K562 (cell line): ENCODE results near the gene STK4. TPM values are rescaled to one million over a fixed set of nuclear protein-coding genes. Genes with fewer than 3 reads are reported as not detected.
A peak's percentile ranks its signal among the peaks of the same experiment; 100 is the strongest.

Source experiments
- ATAC-seq: fragments of 200-7000 bp; cut with Tn5 transposase; 3 replicates; pipeline ENCODE4 v1.9.1; 2020; ENCODE audit warnings: moderate library complexity
- BruUV-seq: library from RNA; stranded (reverse); fragments of 400-500 nt; replicated peaks from 2 replicates; lab custom pipeline; 2021; lab: Mats Ljungman, UMichigan
- CTCF ChIA-PET: fragments of 300-600 bp; formaldehyde crosslinking; extraction: SDS; loops from one replicate; lab custom pipeline; 2021; ENCODE audit warnings: low intra/inter-chr PET ratio; lab: Yijun Ruan, JAX
- POLR2A ChIA-PET: fragments of 300-600, 350-650 bp; sonication (Branson Sonifier 250); formaldehyde crosslinking; extraction: SDS; loops from one replicate; lab custom pipeline; 2021; ENCODE audit warnings: antibody characterized with exemption, inconsistent platforms; lab: Yijun Ruan, JAX
- DNase-seq, 4 experiments: peaks; one replicate each; pipeline versions ENCODE4 v3.0.0 to v3.0.0-alpha.2; 2011 to 2018; ENCODE audit warnings: low spot score in 3 of 4, mixed read lengths in 3 of 4; ENCODE audit errors: extremely low read depth in 1 of 4
- FAIRE-seq: peaks from 2 replicates; lab custom pipeline; 2011; peaks lifted over from hg19 to GRCh38; lab: Jason Lieb, UNC
- H2AFZ ChIP-seq: 2 replicates; pipeline ENCODE4 v1.6.0; 2011; ENCODE audit warnings: low read depth, low read length, control low read depth, inconsistent platforms
- H3K27ac ChIP-seq: fragments of 200-600 bp; 3 replicates; pipeline ENCODE4 v1.8.0; 2011; ENCODE audit warnings: low read depth, mild to moderate bottlenecking, control low read depth, inconsistent platforms, low read length, moderate library complexity, mixed read lengths; ENCODE audit errors: extremely low read depth
- H3K27me3 ChIP-seq, 2 experiments: fragments of 300-600 bp in 1 of 2; 2 replicates in 1 of 2; 3 replicates in 1 of 2; pipeline versions ENCODE4 v1.6.0 to v1.8.0; 2011; ENCODE audit warnings: inconsistent platforms in 2 of 2, low read length in 2 of 2, mild to moderate bottlenecking in 1 of 2, mixed read lengths in 1 of 2, moderate library complexity in 1 of 2; ENCODE audit not compliant: control insufficient read depth in 2 of 2, insufficient read depth in 2 of 2
- H3K36me3 ChIP-seq: fragments of 300-600 bp; 3 replicates; pipeline ENCODE4 v1.8.0; 2011; ENCODE audit warnings: mild to moderate bottlenecking, low read length, inconsistent platforms; ENCODE audit not compliant: control insufficient read depth, insufficient read depth
- H3K4me1 ChIP-seq, 2 experiments: fragments of 200-600 bp in 1 of 2; replicated peaks in 1 of 2; 2 replicates in 1 of 2; 3 replicates in 1 of 2; pipeline versions ENCODE4 v1.5.1 to v1.8.0; 2011; ENCODE audit warnings: inconsistent platforms in 2 of 2, low read length in 2 of 2, mild to moderate bottlenecking in 1 of 2, mixed read lengths in 1 of 2, moderate library complexity in 1 of 2; ENCODE audit not compliant: control insufficient read depth in 2 of 2, insufficient read depth in 2 of 2
- H3K4me2 ChIP-seq: 2 replicates; pipeline ENCODE4 v1.6.1; 2011; ENCODE audit warnings: low read length, control low read depth, inconsistent platforms, mixed read lengths; ENCODE audit not compliant: insufficient read depth
- H3K4me3 ChIP-seq: fragments of 200-600 bp; sonication (generic), shearing (Covaris generic); 2 replicates; pipeline ENCODE4 v1.5.1; 2016; ENCODE audit warnings: control low read depth, inconsistent platforms
- H3K79me2 ChIP-seq: fragments of 200-600 bp; 3 replicates; pipeline ENCODE4 v1.8.0; 2011; ENCODE audit warnings: low read length, inconsistent platforms; ENCODE audit not compliant: control insufficient read depth, insufficient read depth
- H3K9ac ChIP-seq, 2 experiments: 2 replicates each; pipeline versions ENCODE4 v1.6.0 to v1.6.1; 2011; ENCODE audit warnings: low read depth in 2 of 2, low read length in 2 of 2, control low read depth in 1 of 2, inconsistent platforms in 1 of 2, mild to moderate bottlenecking in 1 of 2, mixed read lengths in 1 of 2; ENCODE audit not compliant: insufficient read depth in 1 of 2
- H3K9me1 ChIP-seq: one replicate; pipeline ENCODE4 v1.6.0; 2011; ENCODE audit warnings: inconsistent platforms, mild to moderate bottlenecking, low read length, moderate library complexity; ENCODE audit not compliant: control insufficient read depth, insufficient read depth
- H3K9me3 ChIP-seq: replicated peaks from 2 replicates; pipeline ENCODE4 v1.5.1; 2011; ENCODE audit warnings: low read depth, low read length, inconsistent platforms; ENCODE audit not compliant: control insufficient read depth, insufficient read depth
- H4K20me1 ChIP-seq: replicated peaks from 2 replicates; pipeline ENCODE4 v1.6.1; 2011; ENCODE audit warnings: low read length, inconsistent platforms, mixed read lengths; ENCODE audit not compliant: control insufficient read depth, insufficient read depth
- DACH1 ChIP-seq: fragments of 450-650 bp; IDR thresholded peaks from 2 replicates; pipeline ENCODE4 v1.6.1; 2018; ENCODE audit not compliant: partially characterized antibody
- E2F3 ChIP-seq: fragments of 250-450 bp; sonication (Bioruptor Pico); IDR thresholded peaks from 2 replicates; pipeline ENCODE4 v1.4.0; 2020; ENCODE audit warnings: mild to moderate bottlenecking
- FOXJ2 ChIP-seq: fragments of 200-800 bp; sonication (Bioruptor generic); IDR thresholded peaks from 2 replicates; pipeline ENCODE4 v1.6.1; 2016; ENCODE audit warnings: missing genetic modification characterization, missing compliant biosample characterization
- FOXM1 ChIP-seq, 2 experiments: fragments of 450-650 bp in 1 of 2; sonication (generic) in 1 of 2; formaldehyde crosslinking in 1 of 2; IDR thresholded peaks; 2 replicates each; pipeline versions ENCODE4 v1.6.1 to v1.9.0; 2017 to 2022; ENCODE audit warnings: low read depth in 2 of 2, mild to moderate bottlenecking in 2 of 2, missing genetic modification reagents in 1 of 2, moderate library complexity in 1 of 2
- KAT7 ChIP-seq: sonication (generic); formaldehyde crosslinking; IDR thresholded peaks from 2 replicates; pipeline ENCODE4 v1.8.0; 2022; ENCODE audit warnings: missing genetic modification reagents, mild to moderate bottlenecking, borderline replicate concordance
- KDM4B ChIP-seq, 2 experiments: fragments of 450-650 bp in 1 of 2; sonication (generic) in 1 of 2; IDR thresholded peaks; 2 replicates each; pipeline ENCODE4 v1.6.1; 2016 to 2017; ENCODE audit warnings: borderline replicate concordance in 2 of 2, antibody characterized with exemption in 1 of 2, low read depth in 1 of 2, mild to moderate bottlenecking in 1 of 2
- KLF16 ChIP-seq: IDR thresholded peaks from 2 replicates; pipeline ENCODE4 v1.6.1; 2016; ENCODE audit warnings: antibody characterized with exemption
- LARP7 ChIP-seq: fragments of 450-650 bp; IDR thresholded peaks from 2 replicates; pipeline ENCODE4 v1.6.1; 2016
- MAFK ChIP-seq: IDR thresholded peaks from 2 replicates; pipeline ENCODE4 v1.6.1; 2011; ENCODE audit warnings: low read length, improper control_type of control experiment
- MLX ChIP-seq, 2 experiments: fragments of 450-650 bp in 1 of 2; sonication (generic) in 1 of 2; formaldehyde crosslinking; conservative IDR thresholded peaks; 2 replicates each; pipeline versions ENCODE4 v1.4.0 to v1.8.1; 2020 to 2022; ENCODE audit warnings: mild to moderate bottlenecking in 1 of 2, missing genetic modification reagents in 1 of 2
- NCOR1 ChIP-seq: fragments of 450-650 bp; IDR thresholded peaks from 2 replicates; pipeline ENCODE4 v1.6.1; 2016; ENCODE audit warnings: mild to moderate bottlenecking, moderate library complexity
- OTX1 ChIP-seq: fragments of 450-650 bp; formaldehyde crosslinking; IDR thresholded peaks from 2 replicates; pipeline ENCODE4 v1.4.0; 2022; ENCODE audit warnings: mild to moderate bottlenecking
- PHF20 ChIP-seq: fragments of 450-650 bp; IDR thresholded peaks from 2 replicates; pipeline ENCODE4 v1.6.1; 2018; ENCODE audit not compliant: partially characterized antibody
- PTBP1 ChIP-seq: fragments of 200-400 bp; formaldehyde crosslinking; IDR thresholded peaks from 2 replicates; pipeline ENCODE4 v1.6.1; 2017; ENCODE audit warnings: low read depth, low read length
- ZBTB7A ChIP-seq: IDR thresholded peaks from 2 replicates; pipeline ENCODE4 v1.6.1; 2011; ENCODE audit warnings: low read depth, mild to moderate bottlenecking, low read length, moderate library complexity, borderline replicate concordance; ENCODE audit not compliant: control insufficient read depth
- ZBTB9 ChIP-seq: fragments of 450-650 bp; formaldehyde crosslinking; IDR thresholded peaks from 2 replicates; pipeline ENCODE4 v1.4.0; 2020; ENCODE audit warnings: mild to moderate bottlenecking, moderate library complexity
- ZNF445 ChIP-seq: fragments of 250-450 bp; sonication (Bioruptor Pico); IDR thresholded peaks from 2 replicates; pipeline ENCODE4 v1.4.0; 2020; ENCODE audit warnings: low read depth, mild to moderate bottlenecking, moderate library complexity
- ZNF639 ChIP-seq, 2 experiments: fragments of 200-800 bp in 1 of 2; sonication (Bioruptor generic) in 1 of 2; sonication (generic) in 1 of 2; formaldehyde crosslinking in 1 of 2; IDR thresholded peaks in 1 of 2; conservative IDR thresholded peaks in 1 of 2; 2 replicates each; pipeline versions ENCODE4 v1.5.0 to v1.6.1; 2016 to 2020; ENCODE audit warnings: missing compliant biosample characterization in 1 of 2, missing genetic modification characterization in 1 of 2, missing genetic modification reagents in 1 of 2
- ZZZ3 ChIP-seq: fragments of 450-650 bp; IDR thresholded peaks from 2 replicates; pipeline ENCODE4 v1.6.1; 2016; ENCODE audit warnings: antibody characterized with exemption, mild to moderate bottlenecking, moderate library complexity
- WGBS: fragments of 100-300 bp; shearing (Covaris generic); methylation state at CpG from one replicate; pipeline ENCODE4 v1.1.6; 2016; ENCODE audit warnings: low coverage, mixed read lengths; ENCODE audit not compliant: insufficient coverage; ENCODE audit errors: missing lambda C conversion rate; 5-methylcytosine and 5-hydroxymethylcytosine counted together
- in situ Hi-C: fragments of 300-500 bp; cut with MboI; formaldehyde crosslinking; loops from 4 replicates; pipeline ENCODE4 v1.15.0; 2018; ENCODE audit warnings: inconsistent platforms, mixed read lengths
- intact Hi-C: fragments of 100-400 bp; cut with micrococcal nuclease; formaldehyde crosslinking; loops from 2 replicates; pipeline ENCODE4 v1.14.2; 2022
- polyA plus RNA-seq, 8 experiments: library from polyadenylated mRNA; depleted of rRNA in 4 of 8; stranded (reverse) in 5 of 8; unstranded in 3 of 8; fragments of >200 nt; fragmentation: Nextera tagmentation in 2 of 8; fragmentation: Illumina TruSeq in 1 of 8; extraction: Ambion mirVana in 2 of 8; extraction: Trizol in 1 of 8; gene quantifications; 2 replicates each; pipeline versions ENCODE4 v1.2.1 to v1.2.3, GENCODE V29; 2011 to 2014; ENCODE audit warnings: inconsistent platforms in 1 of 8, missing spikeins in 1 of 8
- total RNA-seq, 7 experiments: library from RNA; depleted of rRNA in 6 of 7; stranded (reverse); fragments of >200 nt in 6 of 7; fragmentation: Illumina TruSeq in 2 of 7; extraction: Trizol in 2 of 7; gene quantifications; 2 replicates each; pipeline versions ENCODE4 v1.2.1 to v1.2.3, GENCODE V29; 2011 to 2021; ENCODE audit warnings: low replicate concordance in 1 of 7

Gene STK4
- total and polyA plus RNA-seq, 9 of the 15 experiments (the other 6 are each of a cell fraction or from before 2014, with no cell fraction given), result 11.9 to 30.6 (median 22.2) TPM

GRCh38 chr20:45114465-45115385, 148.4 kb downstream of the STK4 start, which contains the start of gene WFDC5:
Gene WFDC5 (minus strand): TSS chr20:45115174. CDS start chr20:45115083, 91 bp downstream.
- FAIRE-seq, result no peak
- H4K20me1 ChIP-seq, result no peaks in the 10 kb centered on the region
- no peak within 1 kb of the TSS for H2AFZ ChIP-seq
- H3K9me3 ChIP-seq, result no peaks in the 10 kb centered on the region
- peak in 1 of 4 experiments; percentile 10 for DNase-seq
- under 1% methylated on average over 16 of the region's 16 CpGs for WGBS
- no TSS peak for BruUV-seq
- no peaks in the 10 kb centered on the region for H3K9me1 ChIP-seq
- peak; percentile 54 for ATAC-seq
- H3K36me3 ChIP-seq, result no peaks in the 10 kb centered on the region
- peaks cover 0 to 3% of the 10 kb centered on the region in 2 experiments; a peak in 1 of 5 replicates for H3K4me1 ChIP-seq
- no peaks in the 10 kb centered on the region for H3K79me2 ChIP-seq
- H3K4me2 ChIP-seq, result no peak within 1 kb of the TSS
- no peak within 1 kb of the TSS for H3K4me3 ChIP-seq
- intact Hi-C loops, result loop anchor here (5.0 kb wide), 2 partner anchors 72 to 102 kb away; no protein-coding TSS in a partner anchor
- no peak within 1 kb of the TSS for H3K27ac ChIP-seq
- TF ChIP-seq MLX (CRISPR knock-in tag; conservative IDR thresholded peaks at IDR 0.05) (no peak), KAT7 (CRISPR knock-in tag) (no peak), FOXJ2 (tag) (no peak), OTX1 (CRISPR knock-in tag) (no peak), MAFK (no peak), LARP7 (no peak), NCOR1 (no peak), ZZZ3 (no peak), ZBTB7A (no peak), DACH1 (no peak), E2F3 (CRISPR knock-in tag) (no peak), KLF16 (no peak), ZNF445 (CRISPR knock-in tag) (no peak), PTBP1 (no peak), PHF20 (no peak), ZNF639 (CRISPR knock-in tag; conservative IDR thresholded peaks at IDR 0.05 in 1 of 2, IDR thresholded peaks at IDR 0.05 in 1 of 2) (no peak), ZBTB9 (CRISPR knock-in tag) (no peak), KDM4B (IDR thresholded peaks at IDR 0.05; ENCODE audit: borderline replicate concordance in 2 of 2, low read depth in 1 of 2) (no peak), FOXM1 (IDR thresholded peaks at IDR 0.05; ENCODE audit: low read depth) (no peak), FOXM1 (CRISPR knock-in tag; IDR thresholded peaks at IDR 0.05; ENCODE audit: low read depth) (no peak)
- in situ Hi-C loops, result no loop called here
- H3K27me3 ChIP-seq, result peaks cover 5 to 44% of the 10 kb centered on the region in 2 experiments
- POLR2A ChIA-PET, result interaction anchor here (0.7 to 1.3 kb wide), 2 partner anchors 10 to 25 kb away, joined by 3 to 6 read pairs; partner anchors contain the start of gene WFDC12
- CTCF ChIA-PET, result no interaction called here
- H3K9ac ChIP-seq, result no peak within 1 kb of the TSS
